HG03575 (cell line): ENCODE measurements around the gene AUH.
"Not testable (repeated sequence)": the region's sequence is repeated elsewhere in the genome, so short reads cannot be mapped to it uniquely, and the experiment has no call there.

Experiments used
- ATAC-seq: cut with Tn5 transposase; IDR thresholded peaks from one replicate; pipeline ENCODE4 v1.9.1; 2021; ENCODE audit not compliant: unreplicated experiment, insufficient number of reproducible peaks, low FRiP score; ENCODE audit errors: extremely low read depth

AUH gene

DNA sequence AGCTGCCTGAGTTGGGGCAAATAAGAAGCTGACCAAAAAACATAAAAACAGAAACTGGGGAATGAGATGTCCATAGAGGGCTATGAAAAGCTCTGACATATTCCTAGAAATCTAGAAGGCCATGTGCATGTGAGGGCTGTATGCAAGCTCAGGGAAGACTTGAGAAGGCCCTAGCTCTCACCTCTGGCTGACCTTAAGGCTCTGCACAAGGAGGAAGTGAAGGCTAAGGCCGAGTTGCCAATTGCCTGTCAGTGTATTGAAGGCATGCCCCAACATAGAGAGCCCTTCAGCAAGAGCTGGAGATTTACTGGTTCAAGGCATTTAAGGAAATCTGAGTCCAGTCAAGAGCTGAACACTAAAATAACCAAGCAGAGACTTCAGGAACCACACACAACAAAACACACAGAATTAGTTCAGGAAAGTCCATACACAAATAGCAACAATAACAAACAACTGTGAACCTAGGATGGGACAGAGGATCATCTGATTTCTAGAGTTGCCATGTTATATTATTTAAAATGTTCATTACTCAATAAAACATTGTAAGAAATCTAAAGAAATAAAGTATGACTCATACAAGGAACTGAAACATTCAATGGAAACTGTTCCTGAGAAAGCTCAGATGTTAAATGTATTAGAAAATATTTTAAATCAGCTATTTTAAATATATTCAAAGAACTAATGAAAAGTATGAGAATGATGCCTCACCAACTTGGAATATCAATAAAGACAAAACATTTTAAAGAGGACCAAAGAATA is 161.8 kb downstream of the AUH start:
- ATAC-seq, result no peak

DNA sequence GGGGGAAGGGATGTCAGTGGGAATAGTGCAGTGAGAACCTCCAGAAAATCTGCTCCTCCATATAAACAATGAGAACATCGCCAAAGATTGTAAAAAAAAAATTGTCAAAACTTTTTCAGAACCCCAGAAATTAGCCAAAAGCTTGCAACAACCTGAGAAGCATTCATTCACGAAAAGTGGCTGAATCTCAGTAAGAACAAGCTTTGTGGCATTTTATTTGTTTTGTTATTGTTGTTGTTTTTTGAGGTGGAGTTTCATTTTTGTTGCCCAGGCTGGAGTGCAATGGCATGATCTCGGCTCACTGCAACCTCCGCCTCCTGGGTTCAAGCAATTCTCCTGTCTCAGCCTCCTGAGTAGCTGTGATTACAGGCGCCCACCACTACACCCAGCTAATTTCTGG is 162.8 kb downstream of the AUH start:
- ATAC-seq, result not testable (repeated sequence)

GRCh38 chr9:91198405-91198804 is 163.3 kb downstream of the AUH start:
- no peak for ATAC-seq

GRCh38 chr9:91197232-91198181 is 164.2 kb downstream of the AUH start:
- ATAC-seq, result no peak

DNA sequence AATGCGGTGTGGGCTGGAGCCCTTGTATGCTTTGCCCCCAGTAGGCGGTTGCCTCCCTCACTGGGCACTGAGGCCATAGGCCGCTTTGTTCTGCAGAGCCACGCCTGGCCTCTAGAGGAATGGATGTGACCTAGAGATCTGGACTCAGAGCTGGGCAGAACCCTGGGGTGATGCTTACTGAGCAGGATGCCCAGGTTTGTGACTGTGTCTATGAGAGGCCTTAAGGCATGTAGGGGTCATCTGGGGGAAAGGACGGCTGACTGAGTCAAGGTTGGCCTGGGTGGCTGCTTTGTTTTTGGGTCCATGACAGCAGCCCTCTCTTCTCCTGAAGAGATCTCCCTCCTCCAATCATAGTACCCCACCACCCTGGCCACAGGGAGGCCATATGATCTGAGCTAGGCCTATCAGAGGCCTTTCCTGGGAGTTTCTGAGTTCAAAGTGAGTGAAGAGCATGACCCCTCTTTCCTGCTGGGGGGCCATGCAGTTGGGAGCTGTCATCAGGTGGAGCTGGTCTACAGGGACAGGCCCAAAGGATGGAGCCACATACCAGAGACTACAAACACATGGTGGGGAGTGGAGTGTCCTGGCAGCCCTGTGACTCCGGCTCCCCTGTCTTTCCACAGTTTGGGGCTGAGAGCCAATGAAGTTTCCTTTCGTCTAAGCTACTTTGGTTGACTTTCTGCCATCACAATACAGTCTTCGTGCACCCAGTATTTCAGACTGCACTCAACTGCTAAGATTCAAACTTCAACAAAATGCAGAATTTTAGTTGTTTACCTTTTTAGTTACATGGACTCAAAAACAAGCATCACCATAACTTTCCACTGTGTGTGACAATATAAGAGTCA is 165.4 kb downstream of the AUH start:
- ATAC-seq, result no peak

- no peak for ATAC-seq
These were observed 166.2 kb downstream of the AUH start for GRCh38 chr9:91195372-91196012.

- ATAC-seq, result no peak
These were observed 167.9 kb downstream of the AUH start for GRCh38 chr9:91193658-91194391.

GRCh38 chr9:91193087-91193657 is 168.5 kb downstream of the AUH start:
- ATAC-seq, result no peak

DNA sequence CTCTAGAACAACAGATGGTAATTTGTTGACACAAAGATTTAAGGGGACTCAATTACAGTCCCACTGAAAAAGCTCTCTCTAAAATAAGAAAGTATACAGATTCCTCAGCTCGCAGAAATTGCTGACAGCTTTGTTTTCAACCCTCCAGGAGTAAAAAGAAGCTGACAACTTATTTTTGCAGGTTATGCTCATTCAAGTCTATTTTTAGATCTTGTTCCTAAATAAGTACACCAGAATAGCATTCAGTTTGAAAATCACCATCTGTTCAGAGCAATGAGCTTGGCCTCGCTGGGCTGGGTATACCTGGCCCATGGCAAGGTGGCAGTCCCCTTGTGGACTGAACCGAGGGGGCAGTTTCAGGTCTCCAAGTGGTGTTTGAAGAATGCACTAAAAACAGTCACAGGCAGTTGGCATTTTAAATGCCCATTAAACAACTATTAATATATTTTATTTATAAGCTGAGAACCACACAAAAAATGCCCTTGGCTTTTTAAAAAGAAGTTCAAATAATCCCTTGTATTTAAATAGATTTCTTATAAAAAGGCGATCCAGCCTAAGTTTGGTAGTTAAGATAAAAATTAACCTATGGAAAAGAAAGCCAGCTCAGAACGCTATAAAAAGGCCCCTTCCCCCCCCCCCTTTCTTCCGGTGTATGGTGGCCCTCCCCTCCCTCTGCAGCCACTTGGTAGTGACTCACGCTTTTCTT is 169.2 kb downstream of the AUH start:
- no peak for ATAC-seq

DNA sequence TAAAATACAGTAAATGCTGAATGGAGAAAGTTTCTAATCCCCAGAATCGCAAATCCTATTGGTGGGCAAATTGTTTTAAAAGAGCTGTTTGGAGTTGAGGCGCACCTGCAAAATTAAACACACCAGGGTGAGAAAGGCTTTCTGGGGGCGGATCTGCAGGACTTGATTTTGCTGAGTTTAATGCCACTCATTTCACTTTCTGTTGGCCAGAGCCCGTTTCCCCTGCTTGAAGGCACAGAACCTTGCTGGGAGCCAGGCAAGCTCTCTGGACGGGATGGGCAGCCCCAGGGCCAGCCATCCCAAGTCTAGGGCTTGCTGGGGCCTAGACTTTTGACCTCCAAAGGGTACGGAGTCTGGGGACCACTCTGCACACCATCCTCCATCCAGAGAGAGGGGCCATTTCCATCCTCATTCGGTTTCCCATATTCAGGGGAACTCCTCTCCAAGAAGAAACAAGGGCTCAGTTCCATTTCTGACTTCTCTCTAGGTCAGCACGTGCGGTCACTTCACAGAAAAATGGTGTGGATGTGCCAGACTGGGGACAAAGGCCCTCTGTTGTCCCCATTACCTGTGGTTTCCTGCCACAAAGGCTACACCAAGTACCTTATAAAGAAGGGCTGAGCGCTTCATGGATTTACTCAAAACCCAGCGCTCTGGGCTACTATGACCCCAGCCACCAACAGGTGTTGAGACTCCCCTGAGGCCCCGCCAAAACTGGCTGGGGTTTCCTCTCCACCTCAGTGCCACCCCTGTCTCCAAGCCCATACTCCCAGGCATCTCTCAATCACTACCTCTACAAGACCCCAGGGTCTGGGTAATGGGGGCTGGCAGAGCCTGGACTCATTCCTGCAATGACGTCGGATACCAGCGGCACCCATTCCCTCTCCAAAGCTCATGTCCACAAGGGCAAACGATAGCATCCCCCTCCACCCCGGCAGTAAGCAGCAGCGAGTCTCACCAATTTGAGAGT is 170.0 kb downstream of the AUH start:
- no peak for ATAC-seq

DNA sequence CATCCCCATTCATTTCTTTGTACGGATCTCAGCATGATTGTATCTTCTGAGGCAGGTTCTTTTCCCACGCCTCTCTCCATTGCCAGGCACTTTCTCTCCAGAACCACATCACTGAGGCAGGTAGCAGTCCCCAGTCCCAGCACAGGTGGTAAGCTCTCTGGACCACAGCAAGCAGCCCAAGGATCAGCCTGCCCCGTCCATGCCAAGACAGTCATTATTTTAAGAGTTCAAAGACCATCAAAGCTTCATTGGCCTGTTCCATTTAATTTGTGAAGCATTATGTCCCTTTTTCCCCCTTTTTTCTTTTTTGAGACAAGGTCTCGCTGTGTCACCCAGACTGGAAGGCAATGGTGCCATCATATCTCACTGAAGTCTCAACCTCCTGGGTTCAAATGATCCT is 171.7 kb downstream of the AUH start:
- no peak for ATAC-seq

DNA sequence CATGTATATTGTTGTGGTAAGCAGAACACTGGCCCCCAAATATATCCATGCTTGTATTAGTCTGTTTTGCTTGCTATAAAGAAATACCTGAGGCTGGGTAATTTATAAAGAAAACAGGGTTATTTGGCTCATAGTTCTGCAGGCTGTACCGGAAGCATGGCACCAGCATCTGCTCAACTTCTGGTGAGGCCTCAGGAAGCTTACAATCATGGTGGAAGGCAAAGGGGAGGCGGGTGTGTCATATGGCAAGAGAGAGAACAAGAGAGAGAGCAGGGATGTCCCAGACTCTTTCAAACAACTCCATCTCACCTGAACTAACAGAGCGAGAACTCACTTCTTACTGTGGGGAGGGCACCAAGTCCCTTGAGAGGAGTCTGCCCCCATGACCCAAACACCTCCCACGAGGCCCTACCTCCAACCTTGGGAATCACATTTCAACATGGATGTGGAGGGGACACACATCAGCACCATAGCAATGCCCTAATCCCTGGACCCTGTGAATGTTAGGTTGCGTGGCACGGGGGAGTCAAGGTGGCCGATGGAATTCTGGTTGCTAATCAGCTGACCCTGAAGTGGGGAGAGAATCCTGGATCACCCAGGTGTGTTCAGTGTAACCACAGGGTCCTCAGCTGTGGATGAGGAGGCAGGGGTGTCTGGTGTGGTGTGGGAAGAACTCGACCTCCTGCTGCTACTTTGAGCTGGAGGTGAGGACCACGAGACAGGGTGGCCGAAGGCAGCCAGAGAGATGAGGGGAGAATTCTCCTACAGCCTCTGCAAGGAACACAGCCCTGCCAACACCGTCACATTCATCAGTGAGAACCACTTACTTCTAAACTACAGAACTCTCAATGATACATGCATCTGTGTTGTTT is 172.8 kb downstream of the AUH start:
- no peak for ATAC-seq

GRCh38 chr9:91187965-91188344 is 173.8 kb downstream of the AUH start:
- no peak for ATAC-seq

- ATAC-seq, result no peak
These were observed 174.3 kb downstream of the AUH start for GRCh38 chr9:91187311-91187964.

- no peak for ATAC-seq
These were observed 175.0 kb downstream of the AUH start for GRCh38 chr9:91186632-91187108.
